IMR-90 (cell line): ENCODE results near the gene STX8.

ENCODE experiments used
- BHLHE40 ChIP-seq: fragments of 150-350 bp; IDR thresholded peaks from 2 replicates; pipeline ENCODE4 v1.6.1; 2016; ENCODE audit warnings: mild to moderate bottlenecking, low read depth, low read length
- MAFK ChIP-seq: IDR thresholded peaks from 2 replicates; pipeline ENCODE4 v1.6.1; 2012; ENCODE audit warnings: low read depth, low read length, improper control_type of control experiment
- MAZ ChIP-seq: IDR thresholded peaks from 2 replicates; pipeline ENCODE4 v1.6.1; 2012; ENCODE audit warnings: low read depth, mild to moderate bottlenecking, low read length, improper control_type of control experiment, moderate library complexity, borderline replicate concordance
- POLR2A ChIP-seq: IDR thresholded peaks from 2 replicates; pipeline ENCODE4 v1.6.1; 2012; ENCODE audit warnings: mild to moderate bottlenecking, low read depth, low read length
- TF ChIP-seq, protein P1 (sequence below): conservative IDR thresholded peaks from 2 replicates; pipeline ENCODE4 v1.5.1; 2012; ENCODE audit warnings: mild to moderate bottlenecking, low read depth, low read length, improper control_type of control experiment
- TF ChIP-seq, protein P2 (sequence below): fragments of 150-350 bp; IDR thresholded peaks from 2 replicates; pipeline ENCODE4 v1.6.1; 2017; ENCODE audit warnings: mild to moderate bottlenecking, antibody characterized with exemption, low read length, low read depth

DNA sequence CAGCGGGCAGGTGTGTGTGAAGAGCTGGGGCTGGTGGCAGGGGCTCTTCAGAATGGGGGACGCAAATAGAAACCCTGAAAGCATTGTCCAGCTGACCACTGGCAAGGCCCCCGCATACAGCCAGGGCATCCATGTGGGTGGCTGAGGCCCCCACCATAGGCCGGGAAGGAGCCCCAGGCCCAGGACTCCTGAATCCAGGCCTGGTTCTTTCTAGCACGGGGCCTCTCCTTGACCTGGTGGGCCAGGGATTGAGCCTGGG lies 353.8 kb downstream of the STX8 start:
- TF ChIP-seq, protein P1, sequence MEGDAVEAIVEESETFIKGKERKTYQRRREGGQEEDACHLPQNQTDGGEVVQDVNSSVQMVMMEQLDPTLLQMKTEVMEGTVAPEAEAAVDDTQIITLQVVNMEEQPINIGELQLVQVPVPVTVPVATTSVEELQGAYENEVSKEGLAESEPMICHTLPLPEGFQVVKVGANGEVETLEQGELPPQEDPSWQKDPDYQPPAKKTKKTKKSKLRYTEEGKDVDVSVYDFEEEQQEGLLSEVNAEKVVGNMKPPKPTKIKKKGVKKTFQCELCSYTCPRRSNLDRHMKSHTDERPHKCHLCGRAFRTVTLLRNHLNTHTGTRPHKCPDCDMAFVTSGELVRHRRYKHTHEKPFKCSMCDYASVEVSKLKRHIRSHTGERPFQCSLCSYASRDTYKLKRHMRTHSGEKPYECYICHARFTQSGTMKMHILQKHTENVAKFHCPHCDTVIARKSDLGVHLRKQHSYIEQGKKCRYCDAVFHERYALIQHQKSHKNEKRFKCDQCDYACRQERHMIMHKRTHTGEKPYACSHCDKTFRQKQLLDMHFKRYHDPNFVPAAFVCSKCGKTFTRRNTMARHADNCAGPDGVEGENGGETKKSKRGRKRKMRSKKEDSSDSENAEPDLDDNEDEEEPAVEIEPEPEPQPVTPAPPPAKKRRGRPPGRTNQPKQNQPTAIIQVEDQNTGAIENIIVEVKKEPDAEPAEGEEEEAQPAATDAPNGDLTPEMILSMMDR = no peak
- TF ChIP-seq POLR2A (no peak), BHLHE40 (no peak), MAFK (no peak), MAZ (no peak)
- TF ChIP-seq, protein P2, sequence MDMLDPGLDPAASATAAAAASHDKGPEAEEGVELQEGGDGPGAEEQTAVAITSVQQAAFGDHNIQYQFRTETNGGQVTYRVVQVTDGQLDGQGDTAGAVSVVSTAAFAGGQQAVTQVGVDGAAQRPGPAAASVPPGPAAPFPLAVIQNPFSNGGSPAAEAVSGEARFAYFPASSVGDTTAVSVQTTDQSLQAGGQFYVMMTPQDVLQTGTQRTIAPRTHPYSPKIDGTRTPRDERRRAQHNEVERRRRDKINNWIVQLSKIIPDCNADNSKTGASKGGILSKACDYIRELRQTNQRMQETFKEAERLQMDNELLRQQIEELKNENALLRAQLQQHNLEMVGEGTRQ = no peak
